NCI-H2029 treated with DMSO at 0.1 percent for 48 hours (cell line): Measurements from ENCODE around the gene ROPN1.

Experiments
- DNase-seq: peaks from one replicate; lab custom pipeline; 2025; lab: John Stamatoyannopoulos, UW

The ROPN1 gene

GRCh38 chr3:123948449-123948848, 43.5 kb downstream of the ROPN1 start:
- DNase-seq, result no peak

- DNase-seq, result no peak
Observed at GRCh38 chr3:123947482-123947881, 44.4 kb downstream of the ROPN1 start.

GRCh38 chr3:123941542-123941941, 50.4 kb downstream of the ROPN1 start:
- DNase-seq, result no peak

GRCh38 chr3:123941121-123941520, 50.8 kb downstream of the ROPN1 start:
- DNase-seq, result no peak

- no peak for DNase-seq
Observed at GRCh38 chr3:123939706-123940105, 52.2 kb downstream of the ROPN1 start.

- DNase-seq, result no peak
Observed at GRCh38 chr3:123936400-123936799, 55.5 kb downstream of the ROPN1 start.

- no peak for DNase-seq
Observed at GRCh38 chr3:123935830-123936229, 56.1 kb downstream of the ROPN1 start.

- DNase-seq, result no peak
Observed at GRCh38 chr3:123934250-123934649, 57.7 kb downstream of the ROPN1 start.

- DNase-seq, result no peak
Observed at GRCh38 chr3:123930445-123930844, 61.5 kb downstream of the ROPN1 start.

- DNase-seq, result no peak
Observed at GRCh38 chr3:123929325-123929724, 62.6 kb downstream of the ROPN1 start.

GRCh38 chr3:123926396-123926795, 65.5 kb downstream of the ROPN1 start:
- no peak for DNase-seq

- DNase-seq, result no peak
Observed at GRCh38 chr3:123920868-123921267, 71.1 kb downstream of the ROPN1 start.

GRCh38 chr3:123920383-123920782, 71.5 kb downstream of the ROPN1 start:
- no peak for DNase-seq

- no peak for DNase-seq
Observed at GRCh38 chr3:123919353-123919752, 72.6 kb downstream of the ROPN1 start.
